Ovary (tissue), 9 donors: Measurements from ENCODE around the gene DCTN2. TPM values are rescaled to one million over a fixed set of nuclear protein-coding genes. Genes with fewer than 3 reads are reported as not detected.

Experiments
- DNase-seq, 5 donors: peaks; one replicate each; pipeline ENCODE4 v3.0.0-alpha.2; 2019 to 2020
- H3K27ac ChIP-seq, 2 donors: fragments of 200-600 bp; one replicate each; pipeline versions ENCODE4 v1.5.1 to v1.8.0; 2019 to 2022
- H3K27me3 ChIP-seq: fragments of 200-600 bp; one replicate; pipeline ENCODE4 v1.8.0; 2022
- H3K36me3 ChIP-seq: fragments of 200-600 bp; sonication (generic); one replicate; pipeline ENCODE4 v1.5.1; 2019
- H3K4me1 ChIP-seq: one replicate; pipeline ENCODE4 v1.8.1; 2013; ENCODE audit warnings: mild to moderate bottlenecking, moderate library complexity; ENCODE audit not compliant: insufficient read depth
- H3K4me3 ChIP-seq: fragments of 200-600 bp; sonication (generic); one replicate; pipeline ENCODE4 v1.5.1; 2017
- H3K9me3 ChIP-seq, 2 donors: fragments of 200-600 bp in 1 of 2; sonication (generic) in 1 of 2; one replicate each; pipeline versions ENCODE4 v1.5.1 to v1.8.1; 2013 to 2019; ENCODE audit warnings: mild to moderate bottlenecking in 1 of 2, moderate library complexity in 1 of 2
- CTCF ChIP-seq, 3 donors: fragments of 450-650 bp in 2 of 3; fragments of 200-600 bp in 1 of 3; IDR thresholded peaks; one replicate each; pipeline versions ENCODE4 v1.5.1 to v1.8.0; 2016 to 2022; ENCODE audit warnings: antibody characterized with exemption in 3 of 3, mild to moderate bottlenecking in 1 of 3
- EP300 ChIP-seq: sonication (generic); formaldehyde crosslinking; IDR thresholded peaks from one replicate; pipeline ENCODE4 v1.6.1; 2017; ENCODE audit warnings: antibody characterized with exemption
- POLR2A ChIP-seq: fragments of 450-650 bp; IDR thresholded peaks from one replicate; pipeline ENCODE4 v1.6.1; 2017; ENCODE audit warnings: antibody characterized with exemption, mild to moderate bottlenecking, moderate library complexity
- WGBS, 3 donors: extraction: QIAGEN DNeasy Blood & Tissue Kit in 1 of 3; methylation state at CpG; one replicate each; pipeline versions ENCODE4 v1.1.5 to v1.1.7; 2013 to 2017; 5-methylcytosine and 5-hydroxymethylcytosine counted together
- intact Hi-C, 4 donors: fragments of 100-400 bp; cut with DNase I; formaldehyde crosslinking; loops; one replicate each; pipeline versions ENCODE4 v1.11.0 to v1.15.1; 2022 to 2023
- polyA plus RNA-seq, 2 donors: library from polyadenylated mRNA; stranded (reverse); fragments of 200-250 nt in 1 of 2; fragments of 350-450 nt in 1 of 2; fragmentation: Illumina TruSeq in 1 of 2; extraction: RNeasy Lipid Tissue Mini Kit (QIAGEN cat#74804) in 1 of 2; gene quantifications; one replicate each; pipeline ENCODE4 v1.2.3, GENCODE V29; 2013 to 2014
- total RNA-seq, 7 donors: library from RNA; depleted of rRNA in 2 of 7; stranded (reverse); fragments of >200 nt in 2 of 7; fragmentation: NEBNext Ultra II Directional in 3 of 7; extraction: Animal tissue kit (Norgen Biotek cat#: 25700) in 3 of 7; gene quantifications; one replicate each; pipeline versions ENCODE4 v1.1.0 to v1.2.4, GENCODE V29; 2016 to 2023
- donor health status: DM: no; HTN: no; CAD: no; lungs with moderate emphysema.
- donor health status: DM: no; HTN: no; CAD: no.
- donor health status: Bipolar disorder and iron deficiency.
- donor health status: DM: yes; HTN: yes; CAD: no.
- donor health status: DM: no; HTN: no; CAD: no.
- donor health status: DM: yes; HTN: yes; CAD: no.

The DCTN2 gene
- total and polyA plus RNA-seq, 9 donors = 70.7 to 226 (median 98.0) TPM

GRCh38 chr12:57530396-57531142, 16.4 kb downstream of the DCTN2 start:
- Histone ChIP-seq H3K4me1 (no peaks in the 10 kb centered on the region), H3K9me3 (no peaks in the 10 kb centered on the region), H3K36me3 (no peaks in the 10 kb centered on the region), H3K27ac (no peak overlapping the region), H3K27me3 (no peaks in the 10 kb centered on the region), H3K4me3 (no peak overlapping the region)
- no peak for TF ChIP-seq EP300
- no peak for TF ChIP-seq CTCF (IDR thresholded peaks at IDR 0.05)
- TF ChIP-seq POLR2A = no peak
- WGBS, 3 donors = 73 to 77% (median 76%) methylated on average over 5 of the region's 5 CpGs
- DNase-seq = no peak
- intact Hi-C loops = no loop called here

- no peaks in the 10 kb centered on the region for H3K27me3 ChIP-seq
- intact Hi-C loops = no loop called here
- H3K9me3 ChIP-seq = no peaks in the 10 kb centered on the region
- TF ChIP-seq POLR2A (no peak), CTCF (IDR thresholded peaks at IDR 0.05) (no peak), EP300 (no peak)
- no peak overlapping the region for H3K27ac ChIP-seq
- no peaks in the 10 kb centered on the region for H3K36me3 ChIP-seq
- H3K4me1 ChIP-seq = no peaks in the 10 kb centered on the region
- no peak overlapping the region for H3K4me3 ChIP-seq
- DNase-seq = no peak
- WGBS, 3 donors = 51 to 58% (median 53%) methylated on average over 6 of the region's 6 CpGs
These were observed 17.2 kb downstream of the DCTN2 start for GRCh38 chr12:57529831-57530230.

DNA sequence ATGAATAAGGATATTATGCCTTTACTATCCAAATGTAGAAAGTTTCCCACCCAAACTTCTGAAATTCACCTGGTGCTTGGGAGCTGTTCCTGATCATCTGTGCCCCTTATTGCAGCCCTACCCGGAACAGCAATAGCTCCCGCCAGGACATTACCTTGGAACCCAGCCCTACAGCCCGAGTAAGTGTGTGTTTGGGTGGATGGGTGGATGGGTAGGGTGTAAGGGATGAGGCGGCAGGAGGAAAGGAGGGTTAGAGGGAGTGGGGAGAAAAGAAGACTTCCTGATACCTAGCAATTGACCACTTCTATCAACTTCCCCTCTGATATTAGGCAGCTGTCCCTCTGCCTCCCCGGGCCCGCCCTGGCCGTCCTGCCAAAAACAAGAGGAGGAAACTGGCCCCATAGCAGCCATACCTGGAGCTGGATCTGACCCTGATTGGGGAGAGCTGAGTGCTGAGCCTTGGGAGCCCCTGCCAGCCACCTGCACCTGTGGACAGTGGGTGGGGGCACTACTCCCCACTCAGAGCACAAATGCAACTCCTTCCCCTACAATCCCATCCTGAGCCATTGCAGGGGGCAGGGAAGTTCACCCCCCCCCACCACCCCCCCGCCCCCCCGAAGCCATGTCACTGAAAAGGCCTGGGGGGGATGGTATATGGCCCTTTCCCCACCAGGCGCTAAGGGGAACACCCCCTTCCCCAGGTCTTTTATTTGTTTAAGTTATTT, 18.0 kb downstream of the DCTN2 start:
- TF ChIP-seq EP300 (no peak), POLR2A (no peak), CTCF (IDR thresholded peaks at IDR 0.05) (no peak)
- Histone ChIP-seq H3K9me3 (no peaks in the 10 kb centered on the region), H3K4me1 (peaks cover 2% of the 10 kb centered on the region), H3K27me3 (no peaks in the 10 kb centered on the region), H3K4me3 (no peak overlapping the region), H3K36me3 (no peaks in the 10 kb centered on the region), H3K27ac (no peak overlapping the region)
- 61 to 63% (median 63%) methylated on average over 9 to 10 of the region's 10 CpGs for WGBS, 3 donors
- no peak for DNase-seq
- intact Hi-C loops = no loop called here

GRCh38 chr12:57528176-57528575, 18.8 kb downstream of the DCTN2 start:
- no peak for DNase-seq
- WGBS, 3 donors = 70 to 76% (median 75%) methylated on average over 12 of the region's 12 CpGs
- intact Hi-C loops = no loop called here
- Histone ChIP-seq H3K36me3 (no peaks in the 10 kb centered on the region), H3K9me3 (no peaks in the 10 kb centered on the region), H3K27ac (no peak overlapping the region), H3K4me1 (peaks cover 7% of the 10 kb centered on the region), H3K27me3 (no peaks in the 10 kb centered on the region), H3K4me3 (no peak overlapping the region)
- TF ChIP-seq CTCF (IDR thresholded peaks at IDR 0.05) = no peak
- no peak for TF ChIP-seq EP300
- no peak for TF ChIP-seq POLR2A
